ENCODE data around the gene BIN2. TPM values are rescaled to one million over a fixed set of nuclear protein-coding genes. Genes with fewer than 3 reads are reported as not detected.

The BIN2 gene
- total and polyA plus RNA-seq, 2 of the 13 experiments (the other 11 are each of a cell fraction or from before 2014, with no cell fraction given) = not detected

GRCh38 chr12:51238510-51239334 lies 85.3 kb downstream of the BIN2 start, which contains the start of gene DAZAP2 (continued):
- TF ChIP-seq TFE3 (CRISPR knock-in tag; IDR thresholded peaks at IDR 0.05) (peak; percentile 91), ZNF878 (CRISPR knock-in tag; IDR thresholded peaks at IDR 0.05) (peak; percentile 61; the same call in 1 of the 2 replicates), ELK4 (CRISPR knock-in tag; IDR thresholded peaks at IDR 0.05; ENCODE audit: borderline replicate concordance) (0 out of 2 replicates have a peak, but pooled peaks have one; percentile 73), SRSF1 (optimal IDR thresholded peaks at IDR 0.05; ENCODE audit: low read depth, low read length) (peak; percentile 79), DNMT3B (CRISPR knock-in tag; conservative IDR thresholded peaks at IDR 0.05) (no peak), SALL2 (CRISPR knock-in tag; IDR thresholded peaks at IDR 0.05) (peak; percentile 89; the same call in 1 of the 2 replicates), ZHX2 (IDR thresholded peaks at IDR 0.05; ENCODE audit: low read depth) (0 out of 2 replicates have a peak, but pooled peaks have one; percentile 52), ZHX2 (CRISPR knock-in tag; IDR thresholded peaks at IDR 0.05; ENCODE audit: borderline replicate concordance) (0 out of 2 replicates have a peak, but pooled peaks have one; percentile 55), RFX5 (IDR thresholded peaks at IDR 0.05; ENCODE audit: low read depth, low read length) (peak; percentile 9; the same call in 1 of the 2 replicates), CHD4 (IDR thresholded peaks at IDR 0.05; ENCODE audit: borderline replicate concordance, low read length) (no peak), GABPB1 (CRISPR knock-in tag; IDR thresholded peaks at IDR 0.05) (peak; percentile 89), TFAP4 (IDR thresholded peaks at IDR 0.05; ENCODE audit: borderline replicate concordance, low read depth) (peak; percentile 46; the same call in 1 of the 2 replicates), ZNF792 (CRISPR knock-in tag; IDR thresholded peaks at IDR 0.05) (peak; percentile 59; the same call in 1 of the 2 replicates), ZNF414 (CRISPR knock-in tag; IDR thresholded peaks at IDR 0.05) (peak; percentile 34; the same call in 1 of the 2 replicates), ZFP1 (CRISPR knock-in tag; IDR thresholded peaks at IDR 0.05) (0 out of 2 replicates have a peak, but pooled peaks have one; percentile 28), SOX13 (IDR thresholded peaks at IDR 0.05) (no peak), SOX13 (CRISPR knock-in tag; conservative IDR thresholded peaks at IDR 0.05 in 1 of 2, IDR thresholded peaks at IDR 0.05 in 1 of 2) (no peak)

Measured in HepG2 (cell line).